Endothelial cell of umbilical vein (primary cell): ENCODE data around the gene SDHAF2.

ENCODE experiments used
- EZH2 ChIP-seq: IDR thresholded peaks from 2 replicates; pipeline ENCODE4 v1.6.1; 2012; ENCODE audit warnings: borderline replicate concordance, low read depth, mild to moderate bottlenecking, moderate library complexity, low read length, inconsistent platforms; ENCODE audit not compliant: severe bottlenecking
- FOS ChIP-seq: IDR thresholded peaks from 2 replicates; pipeline ENCODE4 v1.6.1; 2011; ENCODE audit warnings: mild to moderate bottlenecking, low read length, moderate library complexity, borderline replicate concordance; ENCODE audit not compliant: insufficient read depth
- GATA2 ChIP-seq: IDR thresholded peaks from 2 replicates; pipeline ENCODE4 v1.7.0; 2011; ENCODE audit warnings: low read depth, mild to moderate bottlenecking, moderate library complexity, mixed read lengths, low read length; ENCODE audit not compliant: insufficient read length, insufficient read depth
- JUN ChIP-seq: IDR thresholded peaks from 2 replicates; pipeline ENCODE4 v1.6.1; 2011; ENCODE audit warnings: borderline replicate concordance, low read depth; ENCODE audit not compliant: insufficient read length, insufficient read depth
- MYC ChIP-seq: IDR thresholded peaks from one replicate; pipeline ENCODE4 v1.6.1; 2011; ENCODE audit warnings: mild to moderate bottlenecking, low read depth, low read length
- POLR2A ChIP-seq: IDR thresholded peaks from 2 replicates; pipeline ENCODE4 v1.6.1; 2012; ENCODE audit warnings: low read depth, mild to moderate bottlenecking, control low read depth, low read length
- POLR2AphosphoS5 ChIP-seq: IDR thresholded peaks from 2 replicates; pipeline ENCODE4 v1.6.1; 2012; ENCODE audit warnings: low read depth, mild to moderate bottlenecking, control low read depth, low read length, moderate library complexity; ENCODE audit not compliant: insufficient read depth
- TF ChIP-seq, protein P1 (sequence below), 2 donors: IDR thresholded peaks; 1 replicate in 1 of 2; 2 replicates in 1 of 2; pipeline ENCODE4 v1.5.1; 2011; ENCODE audit warnings: low read length in 2 of 2, mild to moderate bottlenecking in 2 of 2, moderate library complexity in 2 of 2, control low read depth in 1 of 2, inconsistent platforms in 1 of 2, low read depth in 1 of 2; ENCODE audit not compliant: insufficient read depth in 1 of 2; ENCODE audit errors: extremely low read depth in 1 of 2
- TF ChIP-seq, protein P2 (sequence below): IDR thresholded peaks from 2 replicates; pipeline ENCODE4 v1.6.1; 2011; ENCODE audit not compliant: insufficient read depth, insufficient read length

GRCh38 chr11:61491736-61492395 is 61.9 kb downstream of the SDHAF2 start:
- TF ChIP-seq, protein P1, sequence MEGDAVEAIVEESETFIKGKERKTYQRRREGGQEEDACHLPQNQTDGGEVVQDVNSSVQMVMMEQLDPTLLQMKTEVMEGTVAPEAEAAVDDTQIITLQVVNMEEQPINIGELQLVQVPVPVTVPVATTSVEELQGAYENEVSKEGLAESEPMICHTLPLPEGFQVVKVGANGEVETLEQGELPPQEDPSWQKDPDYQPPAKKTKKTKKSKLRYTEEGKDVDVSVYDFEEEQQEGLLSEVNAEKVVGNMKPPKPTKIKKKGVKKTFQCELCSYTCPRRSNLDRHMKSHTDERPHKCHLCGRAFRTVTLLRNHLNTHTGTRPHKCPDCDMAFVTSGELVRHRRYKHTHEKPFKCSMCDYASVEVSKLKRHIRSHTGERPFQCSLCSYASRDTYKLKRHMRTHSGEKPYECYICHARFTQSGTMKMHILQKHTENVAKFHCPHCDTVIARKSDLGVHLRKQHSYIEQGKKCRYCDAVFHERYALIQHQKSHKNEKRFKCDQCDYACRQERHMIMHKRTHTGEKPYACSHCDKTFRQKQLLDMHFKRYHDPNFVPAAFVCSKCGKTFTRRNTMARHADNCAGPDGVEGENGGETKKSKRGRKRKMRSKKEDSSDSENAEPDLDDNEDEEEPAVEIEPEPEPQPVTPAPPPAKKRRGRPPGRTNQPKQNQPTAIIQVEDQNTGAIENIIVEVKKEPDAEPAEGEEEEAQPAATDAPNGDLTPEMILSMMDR (IDR thresholded peaks at IDR 0.05; ENCODE audit: extremely low read depth in 1 of 2, insufficient read depth in 1 of 2, low read depth in 1 of 2, low read length in 2 of 2), result no peak
- TF ChIP-seq, protein P2, sequence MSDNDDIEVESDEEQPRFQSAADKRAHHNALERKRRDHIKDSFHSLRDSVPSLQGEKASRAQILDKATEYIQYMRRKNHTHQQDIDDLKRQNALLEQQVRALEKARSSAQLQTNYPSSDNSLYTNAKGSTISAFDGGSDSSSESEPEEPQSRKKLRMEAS, result no peak
- TF ChIP-seq POLR2A (no peak), JUN (no peak), POLR2AphosphoS5 (no peak), EZH2 (no peak), FOS (no peak), GATA2 (no peak), MYC (no peak)
